NOMO-1 (cell line): ENCODE results near the gene KRT33A.

Experiments
- DNase-seq, 2 experiments: peaks; one replicate each; lab custom pipeline; 2025; ENCODE audit not compliant: unreplicated experiment in 2 of 2; lab: John Stamatoyannopoulos, UW

KRT33A gene

DNA sequence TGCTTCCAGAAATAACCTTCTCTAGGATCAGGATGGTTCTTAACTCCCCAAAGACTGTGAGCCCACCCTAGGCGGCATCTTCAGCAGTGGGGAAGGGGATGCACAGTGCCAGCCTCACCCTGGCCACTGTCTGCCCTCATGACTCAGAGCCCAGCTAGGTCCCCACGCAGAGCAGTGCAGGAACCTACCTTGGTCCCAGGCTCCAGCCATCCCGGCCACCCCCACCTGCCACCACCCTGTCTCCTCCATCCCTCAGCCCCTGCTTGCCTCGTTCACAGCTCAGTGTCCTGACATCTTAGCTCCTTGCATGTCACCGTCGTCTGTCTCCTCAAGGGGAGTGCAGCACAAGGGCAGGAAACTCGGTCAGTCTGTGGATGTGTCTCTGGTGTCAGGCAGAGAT is 19.0 kb downstream of the KRT33A start:
- no peak for DNase-seq

DNA sequence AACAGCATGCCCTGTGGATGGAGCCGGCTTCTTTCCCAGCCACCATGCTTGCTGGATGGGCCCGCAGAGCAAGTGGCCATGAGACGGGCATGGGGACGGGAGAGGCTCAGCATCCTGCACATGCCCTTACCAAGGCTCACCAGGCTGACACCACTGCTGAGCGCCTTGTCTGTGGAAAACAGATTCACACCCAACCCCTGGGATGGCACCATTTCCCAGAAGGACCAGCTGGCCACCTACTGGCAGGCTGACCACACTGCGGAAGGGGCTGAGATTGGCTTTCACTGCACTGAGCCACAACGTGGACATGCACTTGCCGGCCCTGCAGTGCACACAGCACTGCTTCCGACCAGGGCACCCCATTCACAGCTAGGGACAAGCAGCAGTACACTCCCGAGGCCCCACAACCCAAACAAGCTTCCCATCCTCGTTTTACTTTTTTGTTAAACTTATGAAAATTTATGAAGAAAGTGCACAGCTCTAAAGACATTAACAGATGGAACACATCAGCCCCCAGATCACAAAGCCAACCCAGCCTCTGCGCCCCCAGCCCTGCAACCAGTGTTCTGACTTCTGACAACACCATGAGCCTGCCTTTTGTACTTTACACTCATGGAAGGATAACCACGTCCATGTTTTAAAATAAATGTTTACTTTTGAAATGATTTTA is 21.2 kb downstream of the KRT33A start:
- DNase-seq, result no peak

DNA sequence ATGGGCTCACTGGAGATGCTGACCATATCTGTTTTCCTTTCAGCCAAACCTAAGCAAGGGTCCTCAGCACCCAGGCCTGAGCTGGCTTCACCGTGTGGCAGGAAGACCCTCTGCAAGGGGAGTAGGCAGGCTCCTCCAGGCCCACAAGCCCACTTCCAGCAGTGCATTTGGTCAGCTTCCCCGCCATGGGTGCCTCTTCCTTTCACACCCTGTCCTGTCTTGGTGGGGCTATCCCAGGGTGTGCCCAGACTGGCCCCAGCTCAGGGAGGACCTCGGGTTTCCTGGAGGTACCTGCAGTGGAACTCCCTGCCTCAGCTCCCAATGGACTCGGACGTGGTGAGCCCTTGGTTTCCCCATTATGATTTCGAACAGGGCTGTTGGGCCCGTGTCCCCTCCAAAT is 22.4 kb downstream of the KRT33A start:
- DNase-seq, result no peak

DNA sequence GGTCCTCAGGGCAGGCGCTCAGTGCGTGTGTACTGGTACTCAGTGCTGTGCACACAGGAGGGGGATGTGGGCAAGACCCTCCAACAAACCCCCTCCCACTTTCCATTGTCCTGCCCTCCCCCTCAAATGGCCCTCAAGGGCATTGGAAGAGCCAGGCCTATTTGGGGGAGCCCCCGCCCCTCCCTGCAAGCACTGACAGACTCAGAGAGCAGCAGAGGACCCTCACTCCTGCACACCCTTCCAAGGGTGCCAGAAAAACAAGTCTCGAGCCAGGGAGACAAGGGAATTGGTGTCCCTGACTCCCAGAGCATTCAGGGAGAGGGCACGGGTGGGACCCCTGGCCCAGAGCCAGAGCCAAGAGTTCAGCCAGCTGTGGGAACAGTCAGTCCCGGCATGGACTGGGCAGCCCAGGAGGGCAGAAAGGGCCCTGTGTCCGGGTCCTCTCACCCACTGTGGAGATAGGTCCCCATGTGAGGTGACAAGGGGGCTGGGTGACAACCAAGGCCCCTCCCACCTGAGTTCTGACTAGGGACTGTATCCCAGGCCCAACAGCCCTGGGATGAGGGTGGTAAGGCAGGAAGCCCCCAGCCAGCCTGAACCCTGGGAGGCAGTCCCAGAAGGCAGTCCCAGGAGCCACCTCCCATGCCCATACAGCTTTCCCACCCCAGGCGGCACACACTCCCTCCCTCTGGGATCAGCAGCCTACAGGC is 23.1 kb downstream of the KRT33A start:
- DNase-seq, result no peak

DNA sequence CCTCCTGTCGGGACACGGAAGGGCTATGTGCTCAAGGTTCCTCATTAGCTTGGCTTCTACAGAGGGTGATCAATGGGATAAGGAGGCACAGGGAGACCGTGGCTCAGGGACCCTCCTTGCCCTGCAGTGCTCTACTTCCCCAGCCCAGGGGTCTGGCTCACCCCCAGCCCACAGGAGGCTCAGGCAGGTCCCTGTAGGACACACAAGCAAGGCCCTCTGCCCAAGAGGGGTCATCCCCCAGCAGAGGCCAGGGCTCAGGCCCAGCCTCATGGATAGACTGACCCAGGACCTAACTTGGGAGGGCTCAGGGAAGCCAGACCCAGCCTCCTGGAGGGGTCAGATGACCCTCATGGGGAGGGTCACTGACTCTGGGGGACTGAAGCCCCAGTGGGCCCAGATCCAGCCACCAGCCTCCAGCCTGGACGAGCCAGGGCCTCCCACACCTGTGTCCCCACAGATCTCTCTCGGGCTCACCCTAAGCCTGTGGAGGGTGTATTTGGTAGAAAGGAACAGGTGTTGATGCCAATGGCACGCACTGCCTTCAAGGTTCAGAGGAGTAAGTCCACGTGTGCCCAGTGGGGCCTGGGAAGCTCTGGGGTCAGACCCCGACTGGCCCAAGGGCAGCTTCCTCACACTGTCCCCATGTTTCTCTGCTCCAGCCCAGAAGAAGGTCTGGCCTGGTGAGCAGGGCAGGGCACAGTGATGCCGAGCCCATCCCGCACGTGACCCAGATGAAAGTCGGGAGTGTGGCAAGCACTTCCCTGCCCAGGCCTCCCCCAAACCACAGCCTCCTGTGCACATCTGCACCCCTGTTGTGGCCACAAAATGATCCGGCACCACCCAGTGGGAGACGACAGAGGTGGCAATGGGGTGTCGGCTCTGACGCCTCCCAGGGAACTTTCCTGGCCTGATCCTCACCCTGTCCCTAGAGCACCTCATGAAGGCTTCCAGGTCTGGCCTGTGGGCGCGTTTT is 24.2 kb downstream of the KRT33A start:
- DNase-seq, result no peak

DNA sequence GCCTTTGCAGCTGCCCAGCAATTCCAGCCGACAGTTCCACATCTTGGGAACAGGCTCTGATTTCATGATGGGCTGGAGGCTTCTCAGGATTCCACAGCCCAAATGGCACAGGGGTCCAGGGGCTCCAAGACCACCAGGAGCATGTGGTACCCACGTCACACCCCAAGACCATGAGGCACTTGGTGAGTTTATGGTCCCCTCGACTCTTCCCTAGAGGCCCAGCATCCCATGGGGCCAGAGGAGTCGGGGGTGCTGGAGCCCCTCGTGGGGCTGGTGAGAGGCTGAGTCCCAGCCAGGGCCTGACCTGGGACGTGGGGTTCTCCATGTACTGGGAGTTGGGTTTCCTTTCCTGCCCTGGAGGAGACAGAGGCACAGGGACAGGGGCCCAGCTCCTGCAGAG is 25.0 kb downstream of the KRT33A start:
- no peak for DNase-seq

DNA sequence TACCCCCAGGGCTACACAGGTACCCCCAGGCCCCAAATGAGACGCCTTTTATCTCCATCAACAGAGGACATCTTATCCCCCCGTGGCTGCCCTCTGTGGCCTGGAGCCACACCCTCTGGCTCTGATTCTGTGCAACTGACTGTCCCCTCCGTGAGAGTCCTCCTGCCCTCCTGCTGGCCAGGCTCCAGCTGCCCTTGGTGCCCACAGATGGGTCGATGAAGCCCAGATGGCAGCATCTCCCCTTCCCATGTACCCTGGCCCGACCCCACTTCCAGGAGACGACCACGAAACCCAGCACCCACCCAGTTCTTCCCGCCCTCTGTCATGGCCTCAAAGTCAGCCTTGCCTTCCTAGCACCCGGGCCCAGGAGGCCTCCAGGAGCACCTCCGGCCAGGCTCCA is 25.5 kb downstream of the KRT33A start:
- no peak for DNase-seq

DNA sequence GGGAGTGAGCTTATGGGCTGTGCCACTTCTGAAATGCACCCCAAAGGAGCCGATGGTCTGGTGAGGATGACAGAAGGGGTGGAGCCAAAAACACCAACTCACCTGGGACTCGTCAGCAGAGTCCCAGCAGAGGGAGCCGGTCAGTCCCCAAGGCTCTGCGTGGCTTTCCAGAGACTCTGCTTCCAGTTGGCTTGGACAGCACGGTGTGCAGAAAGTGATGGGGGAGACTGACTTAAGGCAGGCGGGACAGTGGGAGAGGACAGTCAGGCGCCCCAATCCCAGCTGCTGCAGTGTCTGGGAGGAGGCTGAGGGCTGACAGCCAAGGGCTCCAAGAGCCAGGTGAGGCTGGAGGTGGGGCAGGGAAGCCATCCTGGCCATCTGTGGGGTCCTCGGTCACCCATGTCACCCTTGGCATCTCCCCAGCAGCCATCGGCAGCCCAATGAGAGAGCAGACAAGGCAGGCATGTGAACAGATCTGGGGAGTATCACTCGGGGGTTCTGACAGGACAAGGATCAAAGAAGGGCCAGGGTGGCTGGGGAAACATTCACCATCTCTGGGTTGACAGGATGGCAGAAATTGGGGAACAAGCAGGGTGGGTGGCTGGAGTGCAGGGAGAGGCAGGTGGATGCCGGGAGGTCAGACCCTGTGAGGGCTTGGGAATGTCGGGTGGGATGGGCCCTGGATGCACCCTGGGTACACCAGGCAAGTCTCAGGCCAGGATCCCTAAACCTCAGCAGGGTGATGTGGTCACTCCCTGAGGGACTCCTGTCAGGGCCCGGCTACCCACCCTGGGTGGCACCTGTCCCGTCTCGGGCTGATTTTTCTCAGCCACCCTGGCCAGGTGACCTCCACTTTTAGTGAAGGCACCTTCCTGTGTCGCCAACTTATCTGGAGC is 26.2 kb downstream of the KRT33A start:
- no peak for DNase-seq

DNA sequence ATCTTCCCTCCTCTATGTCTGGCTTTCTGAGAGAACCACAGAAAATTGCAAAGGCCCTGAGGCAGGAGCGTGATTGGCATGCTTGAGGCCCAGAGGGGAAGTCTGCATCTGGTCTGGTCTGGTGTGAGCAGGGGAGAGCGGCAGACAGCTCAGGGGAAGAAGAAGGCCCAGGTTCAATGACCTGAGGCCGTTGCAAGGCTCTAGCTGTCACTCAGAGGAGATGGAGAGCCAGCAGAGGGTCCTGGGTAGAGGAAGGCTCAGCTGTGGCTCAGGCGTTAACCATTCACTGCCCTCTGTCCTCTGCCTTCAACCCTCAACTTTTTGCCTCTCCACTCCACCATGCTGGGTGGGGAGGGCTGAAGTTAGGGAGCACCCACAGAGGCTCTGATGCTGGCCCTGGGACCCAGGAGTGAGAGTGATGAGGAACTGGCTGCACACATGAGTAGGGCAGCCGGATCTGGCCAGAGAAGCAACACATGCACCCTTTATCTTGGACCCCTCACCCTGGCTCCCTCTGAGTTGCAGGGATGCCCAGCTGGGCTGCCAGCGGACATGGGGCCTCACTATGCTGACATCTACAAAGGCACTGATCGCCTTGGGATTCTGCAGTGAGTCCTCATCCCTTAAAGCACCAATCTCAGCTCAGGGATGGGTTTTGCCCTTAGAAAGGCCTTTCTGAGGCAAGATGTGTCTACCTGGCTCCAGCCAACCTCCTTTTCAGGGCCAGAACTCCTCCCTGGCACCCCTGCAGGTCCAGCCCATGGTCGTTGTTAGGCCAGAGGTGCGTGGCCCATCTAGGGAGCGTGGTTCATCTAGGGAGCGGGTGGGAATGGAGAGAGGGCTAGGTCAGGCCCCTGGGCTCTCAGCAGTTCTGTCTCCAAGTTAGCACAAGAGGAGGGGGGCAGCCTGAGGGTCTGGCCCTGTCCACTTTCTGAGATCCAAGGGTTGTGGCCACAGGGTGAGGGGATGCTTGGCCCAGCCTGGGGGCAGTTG is 27.4 kb downstream of the KRT33A start:
- DNase-seq, result no peak

DNA sequence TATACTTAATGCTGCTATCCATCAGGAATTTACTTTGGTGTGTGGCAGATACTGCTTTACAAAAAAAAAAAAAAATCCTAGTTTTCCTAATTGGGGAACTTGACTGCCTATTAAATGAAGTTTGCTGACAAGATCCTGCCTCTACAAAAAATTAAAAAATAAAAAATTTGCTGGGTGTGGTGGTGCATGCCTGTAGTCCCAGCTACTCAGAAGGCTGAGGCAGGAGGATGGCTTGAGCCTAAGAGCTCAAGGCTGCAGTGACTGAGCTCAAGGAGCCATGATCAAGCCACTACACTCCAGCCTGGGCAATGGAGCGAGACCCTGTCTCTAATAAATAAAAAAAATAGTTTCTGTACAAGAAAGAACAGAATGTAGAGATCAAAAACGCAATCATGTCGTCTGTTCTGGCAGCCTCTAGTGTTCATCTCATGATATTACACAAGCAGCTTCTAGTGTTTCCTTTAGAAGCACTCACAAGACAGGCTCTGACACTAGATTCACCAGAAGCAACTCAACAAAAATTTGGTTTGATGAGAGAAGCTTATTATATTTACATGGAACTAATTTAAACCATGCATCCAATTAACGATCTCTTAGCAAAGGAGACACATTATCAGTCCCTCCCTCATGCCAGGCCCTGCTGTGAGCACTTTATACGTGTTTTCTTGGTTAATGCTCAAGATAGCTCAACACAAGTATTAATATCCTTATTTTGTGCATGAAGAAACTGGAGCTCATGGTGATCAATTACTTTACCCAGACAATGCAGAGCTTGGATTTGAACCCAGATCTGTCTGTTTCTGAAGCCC is 28.3 kb downstream of the KRT33A start:
- peak; percentile 25 to 68 for DNase-seq

DNA sequence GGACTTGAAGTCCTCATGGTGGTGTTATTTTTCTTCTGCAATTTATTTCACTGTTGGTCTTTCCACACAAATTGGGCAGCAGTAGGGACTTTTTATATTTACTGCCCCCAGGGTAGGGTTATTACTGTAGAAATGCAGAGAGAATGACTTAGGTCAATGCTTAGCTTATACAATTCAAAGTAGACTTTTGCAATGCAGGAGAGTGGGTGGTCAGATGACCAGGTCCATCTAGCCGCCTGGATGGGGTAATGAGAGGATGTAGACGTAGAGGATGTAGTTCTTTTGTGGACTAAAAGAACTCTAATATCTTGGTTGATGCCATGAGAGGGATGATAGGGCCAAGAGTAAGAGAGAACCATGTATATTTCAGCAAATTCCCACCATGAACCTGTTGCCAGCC is 32.4 kb downstream of the KRT33A start:
- no peak for DNase-seq

DNA sequence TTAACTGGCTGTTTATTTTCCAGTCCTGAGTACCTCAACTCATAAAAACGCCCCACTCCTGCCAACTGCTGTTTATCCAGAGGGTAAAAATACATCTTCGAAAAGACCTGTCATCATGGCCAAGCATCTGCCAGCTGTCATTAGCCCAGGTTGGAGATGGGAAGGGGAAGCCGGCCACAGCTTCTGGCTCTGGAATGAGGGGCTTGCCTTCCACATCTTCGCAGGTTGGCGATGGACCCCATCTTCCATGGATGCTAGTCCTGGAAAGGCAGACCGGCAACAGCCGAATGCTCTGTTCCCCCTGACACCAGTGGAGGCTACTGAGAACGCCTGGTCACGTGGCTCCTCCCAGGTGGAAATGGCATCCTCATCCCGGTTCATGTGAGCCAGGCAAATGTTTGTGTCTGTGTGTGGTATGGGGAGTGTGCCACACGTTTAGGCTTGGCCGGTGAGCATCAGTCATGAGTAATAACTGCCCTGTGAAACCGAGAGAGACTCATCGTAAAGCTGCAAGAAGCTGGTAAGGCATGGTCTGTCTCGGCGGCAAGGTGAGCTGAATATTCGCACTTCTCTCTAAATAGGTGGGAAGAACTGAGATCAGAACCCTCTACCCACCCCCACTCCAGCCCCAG is 34.7 kb downstream of the KRT33A start:
- DNase-seq, result no peak

DNA sequence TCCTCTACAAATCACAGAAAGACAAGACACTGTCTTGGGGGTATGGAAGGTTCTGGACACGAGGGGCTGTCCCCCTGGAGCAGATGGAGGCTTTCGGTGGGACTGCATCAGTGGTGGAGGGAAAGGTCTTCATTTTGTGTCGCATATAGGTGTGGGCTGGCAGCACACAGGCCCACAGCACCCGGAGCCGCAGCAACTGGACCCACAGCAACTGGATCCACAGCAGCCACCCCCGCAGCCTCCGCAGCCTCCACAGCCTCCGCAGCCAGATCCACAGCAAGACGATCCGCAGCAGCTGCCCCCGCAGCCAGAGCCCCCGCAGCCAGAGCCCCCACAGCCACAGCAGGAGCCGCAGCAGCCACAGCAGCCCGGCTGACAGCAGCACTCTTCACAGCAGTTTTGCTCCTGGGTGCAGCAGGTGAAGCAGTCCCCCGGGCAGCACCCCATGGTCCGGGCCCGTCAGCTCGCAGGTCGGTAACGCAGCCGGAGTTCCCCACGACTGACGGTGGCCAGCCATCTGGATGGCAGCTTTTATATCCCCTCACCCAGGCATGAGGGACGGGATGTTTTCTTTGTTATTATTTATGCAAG is 35.3 kb downstream of the KRT33A start, which contains the start of gene KRTAP17-1:
TSS of gene KRTAP17-1 (minus strand) at position 507 of the 591 bp plus-strand sequence. CDS start at position 447, 60 bp downstream.
- no peak for DNase-seq

DNA sequence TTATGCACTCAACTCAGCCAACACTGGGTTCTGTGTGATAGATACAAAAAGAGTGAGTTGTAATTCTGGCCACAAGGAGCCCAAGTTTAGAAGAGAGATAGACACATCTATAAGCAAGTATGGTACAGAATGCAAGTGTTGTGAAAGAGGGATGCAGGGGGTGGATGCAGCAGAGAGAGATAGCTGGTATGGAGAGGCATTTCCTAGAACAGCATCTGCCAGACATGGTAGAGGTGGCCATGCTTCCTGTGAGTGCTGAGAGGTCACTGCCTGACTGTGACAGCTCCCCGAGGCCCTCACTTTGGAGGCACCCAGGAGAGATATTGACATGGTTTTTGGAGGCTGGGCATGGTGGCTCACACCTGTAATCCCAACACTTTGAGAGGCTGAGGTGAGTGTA is 39.5 kb downstream of the KRT33A start:
- DNase-seq, result no peak

DNA sequence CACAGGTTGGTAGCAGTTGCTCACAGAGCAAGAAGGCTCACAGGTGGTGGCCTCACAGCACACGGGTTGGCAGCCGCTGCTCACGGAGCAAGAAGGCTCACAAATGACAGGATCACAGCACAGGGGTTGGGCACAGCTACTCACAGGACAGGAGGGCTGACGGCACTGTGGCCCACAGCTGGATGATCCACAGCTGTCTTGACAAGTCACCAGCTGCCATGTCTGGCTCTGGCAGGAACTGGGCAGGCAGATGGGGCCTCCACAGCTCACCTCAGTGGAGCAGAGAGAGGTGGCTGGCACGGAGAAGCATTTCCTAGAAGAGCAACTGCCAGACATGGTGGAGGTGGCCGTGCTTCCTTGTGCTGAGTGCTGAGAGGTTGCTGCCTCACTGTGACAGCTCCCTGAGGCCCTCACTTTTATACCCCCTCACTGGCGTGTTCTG is 41.7 kb downstream of the KRT33A start, which contains the start of gene KRTAP16-1:
TSS of gene KRTAP16-1 (minus strand) at position 392 of the 442 bp plus-strand sequence. CDS start at position 336, 56 bp downstream.
- DNase-seq, result no peak

DNA sequence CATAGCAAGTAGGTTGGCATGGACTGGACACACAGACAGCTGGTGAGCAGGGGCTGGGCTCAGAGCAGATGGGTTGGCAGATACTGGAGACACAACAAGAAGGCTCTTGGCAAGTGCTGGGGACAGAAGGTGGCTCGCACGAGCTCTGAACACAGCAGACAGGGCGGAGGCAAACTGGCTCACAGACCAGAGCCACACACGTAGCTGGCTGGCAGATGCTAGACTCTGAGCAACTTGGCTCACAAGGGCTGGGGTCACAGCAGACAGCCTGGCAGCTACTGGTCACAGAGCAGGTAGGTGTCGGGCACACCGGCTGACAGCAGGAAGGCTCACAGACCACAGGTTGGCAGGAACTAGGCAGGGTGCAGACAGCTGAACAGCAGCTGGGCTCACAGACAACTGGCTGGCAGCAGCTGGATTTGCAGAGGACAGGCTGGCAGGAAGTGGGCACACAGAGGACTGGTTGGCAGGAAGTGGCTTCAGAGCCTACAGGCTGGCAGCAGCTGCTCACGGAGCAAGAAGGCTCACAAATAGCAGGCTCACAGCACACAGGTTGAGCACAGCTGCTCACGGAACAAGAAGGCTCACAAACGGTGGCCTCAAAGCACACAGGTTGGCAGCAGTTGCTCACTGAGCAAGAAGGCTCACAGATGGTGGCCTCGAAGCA is 42.2 kb downstream of the KRT33A start:
- DNase-seq, result peak in 1 of 2 experiments; percentile 4

DNA sequence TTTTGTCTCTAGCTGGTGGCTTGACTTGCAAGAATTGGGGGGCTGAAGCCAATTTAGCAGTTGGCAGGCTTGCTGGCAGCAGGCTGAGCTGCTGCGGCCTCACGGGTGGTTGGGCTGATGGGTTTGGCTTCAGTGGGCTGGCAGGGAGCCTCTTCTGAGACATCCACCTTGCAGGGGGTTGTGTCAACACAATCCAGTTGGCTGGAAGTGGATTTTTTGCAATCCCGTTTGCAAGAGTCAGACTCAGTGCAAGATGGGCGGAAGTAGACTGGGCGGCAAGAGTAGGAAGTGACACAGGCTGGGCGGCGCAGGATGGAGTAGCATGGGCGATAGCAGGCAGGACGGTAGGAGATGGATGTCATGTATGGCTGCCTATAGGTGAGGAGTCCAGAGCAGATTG is 43.0 kb downstream of the KRT33A start:
- no peak for DNase-seq
